Hematopoietic multipotent progenitor cell treated with erythropoietin and hydrocortisone succinate and interleukin-3 and kit ligand, for 17 days (in vitro differentiated cells): ENCODE results near the gene COG4.
A peak's percentile ranks its signal among the peaks of the same experiment; 100 is the strongest.

Experiments
- DNase-seq: peaks from one replicate; pipeline ENCODE4 v3.0.0-alpha.2; 2015; ENCODE audit warnings: low spot score

The COG4 gene

DNA sequence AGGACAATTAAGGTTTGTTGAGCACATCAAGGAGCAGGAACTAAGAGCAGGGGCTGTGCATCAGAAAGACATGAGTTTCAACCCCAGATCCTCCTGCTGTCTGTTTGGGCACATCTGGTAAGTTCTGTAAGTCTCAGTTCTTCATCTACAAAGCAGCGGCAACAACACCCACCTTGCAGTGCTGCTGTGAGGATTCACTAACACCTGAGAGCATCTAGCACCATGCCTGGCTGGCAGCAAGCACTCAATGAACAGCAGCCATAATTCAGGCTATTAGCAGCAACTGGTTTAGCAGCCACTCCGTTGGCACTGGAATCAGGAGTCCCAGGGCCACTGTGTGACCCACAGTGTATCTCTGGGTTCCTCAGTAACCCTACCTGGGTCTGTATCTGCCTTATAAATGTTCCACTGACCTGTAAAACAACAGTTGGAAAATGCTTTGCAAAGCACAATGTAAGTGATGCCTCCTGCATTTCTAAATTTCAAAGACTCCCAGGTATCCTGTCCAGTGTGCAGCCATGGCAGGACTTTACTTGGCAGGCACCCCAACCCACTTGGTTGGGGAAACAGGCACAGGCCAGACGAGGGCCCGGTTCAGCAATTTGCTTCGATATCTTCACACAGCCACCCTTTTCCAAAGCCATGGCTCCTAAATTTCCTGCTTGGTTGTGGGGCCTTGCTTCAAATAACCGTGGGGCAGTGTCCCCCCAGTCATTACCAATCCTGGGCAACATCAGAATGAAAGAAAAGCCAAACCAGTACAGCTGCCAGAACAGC lies 88.7 kb downstream of the COG4 start:
- DNase-seq, result peak; percentile 40

DNA sequence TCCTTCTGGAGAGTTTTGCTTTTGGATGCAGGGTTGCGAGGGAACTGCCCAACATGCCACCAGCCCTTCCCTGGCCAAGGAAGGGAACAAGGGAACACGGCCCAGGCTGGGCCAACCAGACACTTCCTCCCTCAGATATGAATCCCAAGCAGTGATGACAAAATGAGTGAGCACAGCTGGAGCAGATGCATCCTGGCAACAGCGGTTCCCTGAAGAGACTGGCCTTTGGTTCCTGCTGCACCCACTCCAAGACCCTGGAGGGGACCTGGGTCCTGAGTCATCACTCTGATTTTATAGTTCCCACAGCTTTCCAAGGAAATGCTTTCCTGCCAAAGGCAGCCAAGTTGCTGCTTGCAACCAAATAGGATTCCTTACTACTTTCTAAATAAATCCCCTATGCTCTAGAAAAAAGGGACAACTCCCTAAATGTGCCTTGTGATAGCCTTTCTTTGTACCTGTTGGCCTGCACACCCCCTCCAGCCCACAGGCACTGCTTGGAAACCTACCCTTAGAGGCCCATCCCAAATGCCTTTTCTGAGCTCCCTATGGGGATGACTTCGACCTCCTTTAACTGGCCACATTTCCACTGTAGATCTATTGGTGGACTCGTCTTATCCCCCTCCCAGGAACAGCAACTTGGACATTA lies 89.8 kb downstream of the COG4 start:
- DNase-seq, result peak; percentile 56

DNA sequence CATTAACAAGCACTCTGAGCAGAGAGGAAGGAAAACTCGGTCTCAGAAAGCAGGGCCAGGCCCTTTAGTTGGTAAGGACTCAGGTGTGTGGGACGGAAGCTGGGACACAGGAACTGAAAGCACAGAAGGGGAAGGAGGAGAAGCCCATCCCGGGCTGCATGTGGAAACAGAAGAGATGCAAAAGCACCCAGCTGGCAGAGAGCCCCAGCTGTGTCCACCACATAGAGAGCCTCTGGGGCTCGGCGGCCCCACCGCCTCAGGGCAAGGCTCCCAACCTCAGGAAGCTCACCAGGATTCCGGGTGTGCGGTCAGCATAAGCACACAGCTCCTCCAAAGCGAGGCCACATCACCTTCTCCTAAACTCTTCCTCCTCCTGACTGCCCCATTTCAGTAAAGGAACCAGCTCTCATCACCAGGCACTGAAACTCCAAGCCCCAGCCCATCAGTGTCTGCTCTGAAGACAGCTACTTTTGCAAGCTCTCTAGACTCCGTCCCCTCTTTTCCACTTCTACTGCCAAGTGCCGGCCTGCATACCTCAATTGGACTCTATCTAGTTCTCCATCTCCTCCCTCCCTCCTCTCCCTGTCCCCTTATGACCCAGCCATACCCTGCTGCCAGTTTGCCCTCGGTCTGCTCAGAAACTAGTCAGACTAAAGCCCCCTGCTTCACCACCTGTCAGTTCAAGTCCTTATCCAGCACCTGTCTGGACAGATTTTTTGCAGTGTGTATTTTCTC lies 90.5 kb downstream of the COG4 start:
- peak; percentile 72 for DNase-seq

DNA sequence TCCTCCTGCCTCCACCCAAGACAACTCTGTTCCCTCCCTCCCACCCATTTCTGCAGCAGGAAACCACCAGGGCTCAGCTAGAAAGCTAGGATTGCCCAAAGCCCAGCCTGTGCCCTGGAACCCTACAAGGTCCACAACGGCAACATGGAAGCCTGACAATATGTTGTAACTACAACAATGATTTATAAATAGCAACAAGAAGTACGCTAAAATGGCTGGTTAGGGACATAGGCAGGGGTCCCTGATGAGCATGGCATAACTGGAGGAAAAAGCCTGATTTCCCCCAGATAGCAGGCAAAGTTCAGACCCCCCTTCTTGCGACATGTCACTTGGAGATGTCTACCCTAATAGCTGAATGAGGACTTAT lies 91.0 kb downstream of the COG4 start:
- no peak for DNase-seq

DNA sequence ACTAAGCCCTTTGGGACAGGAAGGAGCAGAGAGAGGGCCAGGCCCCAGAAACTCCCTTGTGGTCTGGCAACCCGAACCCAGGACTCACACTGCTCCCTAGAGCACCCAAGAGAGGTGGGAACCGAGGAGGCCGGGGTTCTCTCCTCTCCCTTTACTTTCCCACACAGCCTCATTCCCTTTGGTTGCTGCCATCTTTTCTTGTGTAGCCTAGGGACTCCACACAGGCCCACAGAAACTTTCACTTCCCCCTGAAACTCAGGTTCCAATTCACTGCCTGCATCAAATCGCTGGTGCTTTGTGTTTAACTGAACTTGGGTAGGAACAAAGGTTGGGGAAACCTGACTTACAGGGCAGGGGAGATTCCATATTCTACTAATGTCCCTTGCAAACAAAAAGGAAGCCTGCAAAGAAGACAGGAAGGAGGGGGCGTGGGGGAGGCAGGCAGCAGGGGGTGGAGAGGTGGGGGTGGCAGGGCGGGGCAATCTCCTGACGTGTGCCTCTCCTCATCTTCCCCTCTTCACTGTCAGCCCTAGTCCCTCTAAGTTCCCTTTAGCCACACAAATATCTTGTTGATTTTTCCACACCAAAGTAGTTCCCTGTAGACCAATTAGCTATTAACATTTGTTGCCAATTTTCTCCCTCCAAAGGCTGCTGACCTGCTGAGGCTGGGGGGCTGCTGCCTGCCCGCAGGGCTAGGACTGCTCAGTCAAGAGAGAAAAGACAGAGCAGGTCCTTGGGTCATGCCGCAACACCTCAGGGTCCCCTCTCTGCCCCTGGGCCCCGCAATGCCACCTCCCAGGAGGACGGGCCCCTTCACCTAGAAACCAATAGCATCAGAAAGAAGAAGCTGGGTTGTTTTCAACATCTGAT lies 92.5 kb downstream of the COG4 start:
- peak; percentile 54 for DNase-seq
